ENCODE data around the gene OSBPL10.

The OSBPL10 gene

DNA sequence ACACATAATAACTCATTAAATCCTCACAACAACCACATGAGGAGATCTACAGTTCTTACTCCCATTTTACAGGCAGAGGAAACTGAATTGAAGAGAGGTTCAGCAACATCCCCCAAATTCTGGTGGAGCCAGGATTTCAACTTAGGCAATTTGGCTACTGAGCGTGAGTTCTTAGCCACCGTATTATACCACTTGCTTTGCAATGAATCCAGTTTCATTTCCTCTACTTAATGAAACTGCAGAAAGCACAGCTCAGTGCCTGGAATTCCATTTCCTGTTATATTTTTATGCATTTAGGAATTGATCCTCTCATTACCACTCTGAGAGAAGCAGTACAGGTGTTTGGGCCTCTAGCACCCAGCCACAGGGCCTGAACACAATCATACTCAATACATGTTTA lies 4.8 kb upstream of the OSBPL10 start:
- DNase-seq: no peak

DNA sequence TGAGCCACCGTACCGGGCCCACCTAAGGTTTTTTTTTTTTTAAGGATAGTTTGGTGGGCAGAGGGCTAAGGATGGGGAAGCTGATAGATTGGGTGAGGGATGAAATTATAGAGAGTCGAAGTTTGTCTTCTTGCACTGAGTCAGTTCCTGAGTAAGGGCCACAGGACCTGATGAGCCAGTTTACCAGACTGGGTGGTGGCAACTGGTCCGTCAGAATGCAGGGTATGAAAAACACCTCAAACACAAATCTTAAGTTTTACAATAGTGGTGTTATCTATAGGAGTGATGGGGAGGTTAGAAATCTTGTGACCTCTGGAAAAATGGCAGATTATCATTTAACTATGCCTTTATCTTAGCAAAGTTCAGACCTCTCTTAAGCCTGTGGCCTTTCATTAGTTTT lies 3.3 kb upstream of the OSBPL10 start:
- DNase-seq: no peak

DNA sequence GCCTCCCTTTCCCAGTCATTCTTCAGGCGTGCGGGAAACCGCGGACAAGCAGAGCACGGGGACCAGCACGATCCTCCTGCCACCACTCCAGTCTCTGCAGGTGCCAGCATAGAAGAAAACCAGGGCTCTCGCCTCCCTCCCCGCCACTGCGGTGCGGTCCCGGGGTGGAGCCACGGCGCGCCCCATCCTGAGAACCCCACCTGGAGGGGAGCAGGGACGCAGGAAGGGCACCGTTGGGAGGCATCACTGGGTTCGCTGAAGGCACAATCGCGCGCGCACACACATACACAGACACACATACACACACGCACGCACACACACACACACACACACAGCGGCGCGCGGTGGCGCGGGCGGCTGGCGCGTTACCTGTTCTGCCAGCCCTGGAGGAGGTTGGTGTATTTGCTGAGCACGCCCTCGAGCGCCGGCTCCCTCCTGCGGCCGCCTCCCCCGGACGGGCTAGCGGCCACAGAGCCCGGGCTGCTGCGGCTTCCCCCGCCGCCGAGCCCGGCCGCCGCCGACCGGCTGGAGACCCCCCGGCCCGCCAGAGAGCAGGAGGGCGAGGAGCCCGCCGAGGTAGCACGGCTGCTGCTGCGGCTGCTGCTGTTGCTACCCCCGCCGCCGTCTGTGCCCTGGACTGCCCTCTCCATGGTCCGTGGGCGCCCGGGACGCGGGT lies 394 bp downstream of the OSBPL10 start:
- peak; percentile 55 to 65 for DNase-seq

DNA sequence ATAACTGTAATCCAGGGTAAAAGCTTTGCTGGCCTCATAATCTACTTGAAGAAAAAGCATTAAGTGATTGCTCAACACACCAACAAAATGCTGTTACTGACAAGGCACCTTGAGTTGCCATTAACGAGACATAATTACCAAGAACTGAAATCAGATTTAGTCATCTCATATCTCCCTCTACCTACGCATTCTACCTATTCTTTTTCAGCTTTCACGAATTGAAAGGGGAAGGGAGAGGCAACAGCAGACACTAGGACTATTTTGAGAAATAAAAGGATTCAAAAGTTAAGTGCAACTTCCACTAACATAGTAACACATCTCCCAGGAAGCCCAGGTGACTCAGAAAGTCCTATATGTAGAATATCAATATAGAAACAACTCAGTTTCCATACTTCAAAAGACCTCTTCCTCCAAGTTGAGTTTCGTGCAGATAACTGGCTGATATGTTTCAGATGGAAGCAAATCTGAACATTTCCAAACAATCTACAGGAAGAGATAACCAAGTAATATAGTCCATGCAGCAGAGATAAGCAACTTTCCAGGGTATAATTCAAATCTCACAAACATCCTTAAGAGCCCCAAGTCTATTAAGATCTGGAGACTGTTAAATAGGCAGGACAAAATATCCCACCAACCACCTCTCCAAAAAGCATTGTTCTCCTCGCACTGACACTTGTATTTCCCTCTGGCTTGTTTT lies 1.9 kb downstream of the OSBPL10 start:
- DNase-seq: no peak

DNA sequence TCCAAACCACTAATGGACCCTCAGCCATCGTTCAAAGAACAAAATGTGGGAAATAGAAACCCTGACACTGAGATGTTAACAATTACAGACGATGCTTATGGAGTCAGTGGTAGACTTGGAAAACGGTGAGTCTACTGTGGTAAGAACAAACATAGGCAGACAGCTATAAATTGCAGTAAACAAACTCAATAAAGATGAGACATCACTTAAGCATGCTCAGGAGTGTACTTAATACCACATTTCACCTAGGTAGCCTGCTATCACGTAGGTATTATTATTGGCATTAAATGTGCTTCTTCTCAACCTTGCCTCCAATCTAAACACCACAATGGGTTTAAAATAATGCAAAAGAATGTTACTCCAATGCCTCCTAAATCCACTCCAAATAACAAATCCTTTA lies 2.5 kb downstream of the OSBPL10 start:
- DNase-seq: no peak

DNA sequence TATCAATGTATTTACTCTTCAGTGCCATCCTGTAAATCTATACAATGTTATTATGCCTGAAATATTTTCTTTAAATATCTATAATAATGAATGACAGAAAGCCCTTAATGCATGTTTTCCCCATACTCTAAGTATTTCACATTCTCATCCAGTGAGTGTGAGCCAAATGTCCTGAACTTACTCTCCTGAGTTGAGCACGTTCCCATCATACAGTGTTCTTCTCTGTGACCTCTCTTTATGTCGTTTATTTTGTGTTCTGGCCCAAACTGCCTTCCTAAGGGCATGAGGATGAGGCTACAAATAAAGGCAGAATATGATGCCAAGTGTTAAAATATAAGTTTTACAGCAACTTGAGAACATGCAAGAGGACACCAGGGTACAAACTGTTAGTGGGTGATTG lies 3.3 kb downstream of the OSBPL10 start:
- DNase-seq: no peak

DNA sequence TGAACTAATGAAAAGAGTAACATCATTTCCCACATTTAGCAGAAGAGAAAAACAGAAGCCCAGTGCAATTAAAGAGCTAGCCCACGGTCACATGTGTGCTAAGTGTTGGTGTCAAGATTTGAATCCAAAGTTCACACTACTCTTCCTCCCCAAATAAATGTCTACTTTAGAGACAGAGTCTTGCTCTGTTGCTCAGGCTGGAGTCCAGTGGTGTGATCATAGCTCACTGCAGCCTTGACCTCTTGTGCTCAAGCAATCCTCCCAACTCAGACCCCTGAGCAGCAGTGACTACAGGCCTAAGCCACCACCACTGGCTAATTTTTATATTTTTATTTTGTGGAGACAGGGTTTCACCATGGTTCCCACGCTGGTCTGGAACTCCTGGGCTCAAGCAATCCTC lies 4.8 kb downstream of the OSBPL10 start:
- DNase-seq: no peak

DNA sequence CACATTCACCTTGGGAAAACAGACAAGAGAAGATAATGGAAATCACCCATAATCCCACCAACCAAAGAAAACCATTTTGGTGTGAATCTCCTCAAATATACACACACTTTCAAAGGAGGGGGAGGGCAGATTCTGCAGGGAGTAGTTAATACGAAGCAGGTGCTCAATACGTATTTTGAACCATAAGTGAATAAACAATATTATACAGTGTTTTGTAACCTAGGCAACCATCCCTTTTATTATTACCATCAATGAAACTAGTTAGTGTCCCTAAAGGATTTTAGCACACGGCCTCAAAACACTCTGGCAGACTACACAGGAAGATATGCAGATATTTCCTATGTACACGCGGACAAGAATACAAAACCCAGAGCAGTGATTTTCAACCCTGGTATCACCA lies 6.1 kb downstream of the OSBPL10 start:
- no peak for DNase-seq

DNA sequence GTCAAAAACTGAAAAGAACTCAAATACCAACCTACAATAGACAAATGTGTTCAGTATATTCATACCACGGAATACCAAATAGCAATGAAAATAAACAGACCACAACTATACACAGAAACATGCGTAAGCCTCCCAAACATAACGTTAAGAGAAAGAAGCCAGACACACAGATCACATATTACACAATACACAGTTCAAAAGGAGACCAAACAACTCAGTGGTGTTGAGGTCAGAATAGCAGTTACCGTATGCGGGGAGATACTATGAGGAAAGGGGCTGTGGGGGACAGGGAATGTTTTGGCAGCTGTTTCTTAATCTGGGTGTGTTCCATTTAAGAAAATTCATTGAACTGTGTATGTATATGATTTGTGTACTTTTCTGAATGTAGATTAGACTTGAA lies 6.6 kb downstream of the OSBPL10 start:
- no peak for DNase-seq

DNA sequence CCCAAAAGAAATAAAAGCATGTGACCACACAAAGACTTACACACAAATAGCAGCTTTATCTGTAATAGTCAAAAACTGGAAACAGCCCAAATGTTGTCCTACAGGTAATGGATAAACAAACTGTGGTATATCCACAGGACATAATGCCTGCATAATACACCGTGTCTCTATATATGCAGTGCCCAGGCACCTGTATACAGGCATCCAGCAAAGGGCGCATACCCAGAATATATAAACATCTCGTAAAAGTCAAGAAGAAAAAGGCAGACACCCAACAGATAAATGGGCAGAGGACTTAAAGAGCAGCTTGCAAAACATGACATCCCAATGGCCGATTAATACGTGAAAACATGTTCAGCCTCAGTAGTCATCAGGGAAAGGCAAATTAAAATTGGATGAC lies 7.2 kb downstream of the OSBPL10 start:
- no peak for DNase-seq

DNA sequence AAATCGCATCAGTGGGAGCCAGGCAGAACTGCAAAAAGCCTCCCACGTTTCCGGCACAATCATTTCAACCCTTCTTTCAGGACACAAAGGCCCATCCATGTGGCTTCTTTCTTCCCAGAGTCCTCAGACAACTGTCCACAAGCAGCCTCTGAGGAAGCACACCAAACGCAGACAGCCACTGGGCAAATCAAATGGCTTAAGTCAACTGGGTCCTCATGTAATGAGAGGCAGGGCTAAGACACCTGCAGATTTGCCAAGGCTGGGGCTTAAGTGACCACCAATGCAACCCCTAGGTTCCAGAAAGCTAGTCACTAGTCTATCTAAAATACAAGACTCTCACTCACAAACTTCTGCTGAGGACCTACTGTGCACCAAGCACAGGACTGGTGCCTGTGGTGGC lies 8.0 kb downstream of the OSBPL10 start:
- DNase-seq: no peak

DNA sequence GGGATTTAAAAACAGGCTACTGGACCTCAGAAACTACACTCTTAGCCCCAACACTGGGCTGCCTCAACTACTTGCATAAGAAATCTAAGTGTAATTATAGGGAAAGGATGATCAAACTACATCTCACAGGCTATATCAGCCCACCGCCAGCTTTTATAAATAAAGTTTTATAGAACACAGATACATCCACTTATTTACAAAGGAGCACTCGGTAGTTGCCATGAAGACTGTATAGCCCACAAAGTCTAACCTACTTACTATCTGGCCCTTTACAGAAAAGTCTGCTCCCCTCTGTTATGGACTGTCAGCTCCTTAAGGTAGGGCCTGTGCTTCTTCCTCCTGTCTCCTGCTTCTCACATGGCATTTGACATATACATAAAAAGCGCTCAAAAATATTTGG lies 9.5 kb downstream of the OSBPL10 start:
- DNase-seq: no peak

DNA sequence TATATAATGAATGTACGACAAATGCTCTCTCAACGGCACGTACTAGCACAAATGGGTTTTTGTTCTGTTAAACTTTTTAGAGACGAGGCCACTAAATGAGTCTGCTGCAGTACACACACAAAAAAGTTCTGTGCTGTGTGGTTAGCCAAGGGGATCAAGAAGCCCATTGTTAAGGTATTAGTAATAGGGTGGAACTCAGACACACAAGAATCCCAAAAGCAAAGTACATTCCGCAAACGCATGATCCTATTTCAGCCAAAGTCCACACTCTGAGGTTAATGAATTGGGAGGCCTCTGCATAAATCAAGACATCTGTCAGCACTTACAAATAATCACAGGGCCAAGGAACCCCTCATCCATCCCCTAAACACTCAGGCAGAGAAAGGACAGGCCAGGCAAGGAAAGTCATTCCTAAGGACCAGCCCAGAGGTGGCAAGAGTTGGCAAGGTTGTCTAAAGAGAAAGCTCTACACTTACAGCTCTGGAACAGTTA lies 12.1 kb downstream of the OSBPL10 start:
- no peak for DNase-seq

DNA sequence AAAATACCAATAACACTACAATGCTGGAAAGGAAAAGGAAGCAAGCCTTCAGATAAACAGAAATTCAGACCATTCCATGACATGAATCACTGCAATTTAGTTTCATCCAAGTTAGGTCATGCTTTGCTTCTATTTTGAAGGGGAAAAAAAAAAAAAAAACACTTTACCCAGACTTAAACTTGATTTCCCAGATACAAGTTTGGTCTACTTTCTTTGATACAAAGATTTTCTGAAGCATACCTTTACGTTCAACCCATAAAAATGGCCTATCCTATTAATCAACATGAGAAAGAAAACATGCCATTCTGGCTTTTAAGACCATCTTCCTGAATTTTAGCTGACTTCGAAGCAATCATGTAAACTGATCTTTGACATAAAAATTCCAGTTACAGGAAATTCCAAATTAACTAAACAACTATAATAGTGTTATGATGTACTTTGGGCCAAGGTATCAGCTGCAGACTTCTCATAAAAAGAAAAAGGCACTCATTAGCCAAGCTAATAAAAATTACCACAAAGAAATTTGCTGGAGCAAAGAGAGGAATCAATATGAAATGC lies 12.6 kb downstream of the OSBPL10 start:
- no peak for DNase-seq

DNA sequence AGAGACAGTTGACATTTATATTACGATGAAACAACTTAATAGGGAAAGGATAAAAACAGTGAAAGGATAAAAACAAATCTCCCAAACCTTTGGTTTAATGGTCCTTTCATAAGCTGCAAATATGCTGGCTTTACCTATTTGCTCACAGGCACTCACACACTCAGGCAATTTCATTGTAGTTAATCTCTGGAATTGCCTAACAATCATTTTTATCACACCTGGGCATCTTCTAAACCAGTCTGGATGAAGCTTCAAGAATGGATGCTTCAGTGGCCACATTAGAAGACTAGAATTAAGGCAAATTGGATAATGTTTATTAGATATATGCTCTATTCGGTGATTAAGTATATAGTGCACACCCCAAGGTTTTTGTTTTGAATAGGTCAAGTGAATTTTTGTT lies 13.5 kb downstream of the OSBPL10 start:
- DNase-seq: no peak

DNA sequence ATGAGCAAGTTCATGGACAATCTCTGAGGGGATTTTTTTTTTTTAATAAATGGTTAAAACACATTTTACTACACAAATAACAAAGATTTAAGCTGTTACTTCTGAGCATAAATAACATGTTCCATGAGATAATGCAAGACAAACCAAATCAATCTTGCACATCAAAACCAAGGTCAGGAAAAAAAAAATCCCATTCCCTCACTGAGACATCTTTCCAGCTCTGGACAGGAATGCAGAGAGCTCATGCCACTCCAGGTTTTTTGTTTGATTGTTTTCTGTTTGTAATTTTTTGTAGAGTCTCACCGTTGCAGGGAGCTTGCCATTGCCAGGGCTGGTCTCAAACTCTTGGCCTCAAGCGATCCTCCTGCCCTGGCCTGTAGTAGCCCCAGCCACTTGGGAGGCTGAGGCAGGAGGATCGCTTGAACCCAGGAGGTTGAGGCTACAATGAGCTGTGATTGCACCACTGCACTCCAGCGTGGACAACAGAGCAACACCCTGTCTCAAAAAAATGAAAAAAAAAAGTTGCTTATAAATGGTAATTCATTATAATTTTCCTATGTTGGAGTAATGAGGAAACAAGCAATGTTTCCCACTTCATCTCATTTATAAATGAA lies 14.0 kb downstream of the OSBPL10 start:
- DNase-seq: no peak

DNA sequence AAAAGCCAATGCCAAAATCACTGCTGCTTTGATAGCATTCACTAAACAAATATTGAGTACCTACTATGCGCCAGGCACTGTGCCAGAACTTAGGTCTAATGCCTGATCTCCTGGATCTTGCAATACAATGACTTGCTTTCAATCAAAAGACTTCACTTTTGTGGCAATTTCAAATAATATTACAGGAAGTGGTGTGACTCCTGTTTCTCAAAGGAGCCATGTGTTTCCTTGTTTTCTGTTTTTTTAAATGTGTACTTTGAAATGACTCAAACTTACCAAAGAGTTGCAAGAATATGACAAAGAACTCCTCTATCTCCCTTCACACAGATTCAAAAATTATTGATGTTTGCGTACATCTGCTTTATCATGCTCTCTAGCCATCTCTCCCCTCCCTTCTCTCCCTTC lies 18.3 kb downstream of the OSBPL10 start:
- no peak for DNase-seq

DNA sequence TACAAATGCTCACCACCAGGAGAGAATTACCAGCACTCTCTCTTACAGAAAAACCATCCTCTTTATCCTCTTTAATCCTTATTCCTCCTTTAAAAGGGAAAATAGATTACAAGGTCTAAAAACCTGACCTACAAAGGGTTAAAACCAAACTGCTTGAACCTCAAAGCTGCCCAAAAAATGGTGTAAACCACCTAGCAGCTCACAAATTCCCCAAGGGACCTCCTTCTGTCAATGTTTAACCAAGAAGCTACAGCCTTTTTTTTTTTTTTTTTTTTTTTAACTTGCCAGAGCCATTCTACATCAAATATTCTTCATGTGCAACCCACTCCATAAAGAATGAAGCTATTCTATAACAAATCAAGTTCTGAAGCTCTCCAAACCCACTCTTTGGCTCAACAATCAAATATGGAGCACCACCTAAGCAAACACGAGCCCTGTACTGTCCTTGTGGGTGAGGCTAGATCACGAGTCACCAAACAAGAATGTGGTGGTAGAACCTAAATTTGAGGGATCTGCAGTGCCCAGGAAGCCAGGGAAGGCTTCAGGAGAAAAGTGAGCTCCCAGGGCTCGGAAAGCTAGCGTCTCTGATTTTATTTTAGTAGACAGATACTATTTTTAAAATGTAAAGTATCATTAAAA lies 20.1 kb downstream of the OSBPL10 start:
- no peak for DNase-seq

DNA sequence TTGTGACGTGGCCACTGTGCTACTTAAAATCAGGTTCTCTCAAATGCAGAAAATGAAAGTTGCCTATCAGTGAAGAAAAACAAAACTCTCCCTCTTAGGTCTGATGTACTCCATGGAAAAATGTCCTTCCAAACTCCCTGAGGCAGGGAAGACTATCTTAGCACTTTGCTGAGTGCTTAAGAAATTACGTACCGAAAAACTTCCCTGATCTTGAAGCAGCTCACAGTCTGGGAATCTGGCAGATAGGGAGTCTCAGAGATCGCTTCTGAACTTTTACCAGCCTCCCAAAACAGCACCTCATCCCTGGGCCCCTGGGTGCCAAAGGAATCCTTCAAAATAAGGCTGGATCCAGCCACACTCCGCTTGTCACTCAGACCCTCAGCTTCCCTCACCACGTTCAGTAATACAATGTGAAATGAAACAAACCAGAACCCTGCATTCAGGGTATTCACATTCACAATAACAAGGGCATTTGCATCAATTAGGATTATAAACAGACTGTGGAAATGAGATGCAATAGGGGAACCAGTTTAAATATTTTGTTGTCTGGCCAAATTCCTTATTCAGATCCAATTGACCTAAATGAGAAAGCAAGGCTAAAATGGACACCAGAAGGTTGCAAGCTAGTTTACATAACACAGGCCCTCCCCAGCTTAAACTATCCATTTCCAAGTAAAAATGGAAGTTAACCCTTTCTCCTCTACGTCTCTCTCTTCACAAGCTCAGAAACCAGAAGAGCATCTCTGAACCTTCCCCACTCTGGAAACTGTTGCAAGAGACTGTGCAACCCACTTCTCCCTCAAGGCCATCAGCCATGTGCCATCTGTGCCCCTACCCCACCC lies 20.9 kb downstream of the OSBPL10 start:
- no peak for DNase-seq

DNA sequence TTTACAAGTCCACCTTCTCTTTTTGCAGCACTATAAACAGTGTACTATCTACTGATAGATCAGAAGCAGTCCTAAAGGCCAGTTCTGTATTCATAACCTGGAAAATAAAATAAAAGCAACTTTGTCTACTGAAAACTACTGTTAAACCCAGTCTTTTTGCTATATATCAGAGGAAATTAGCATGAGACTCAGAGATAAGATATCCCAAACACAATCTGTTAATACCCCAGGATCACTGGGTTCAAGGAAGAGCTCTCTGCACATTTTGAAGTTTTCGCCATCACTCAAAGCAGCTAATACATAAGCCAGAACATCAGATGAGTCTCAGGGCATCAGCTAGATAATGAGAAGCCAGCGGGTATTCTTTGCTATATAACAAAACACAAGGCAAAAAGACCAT lies 21.8 kb downstream of the OSBPL10 start:
- DNase-seq: no peak

DNA sequence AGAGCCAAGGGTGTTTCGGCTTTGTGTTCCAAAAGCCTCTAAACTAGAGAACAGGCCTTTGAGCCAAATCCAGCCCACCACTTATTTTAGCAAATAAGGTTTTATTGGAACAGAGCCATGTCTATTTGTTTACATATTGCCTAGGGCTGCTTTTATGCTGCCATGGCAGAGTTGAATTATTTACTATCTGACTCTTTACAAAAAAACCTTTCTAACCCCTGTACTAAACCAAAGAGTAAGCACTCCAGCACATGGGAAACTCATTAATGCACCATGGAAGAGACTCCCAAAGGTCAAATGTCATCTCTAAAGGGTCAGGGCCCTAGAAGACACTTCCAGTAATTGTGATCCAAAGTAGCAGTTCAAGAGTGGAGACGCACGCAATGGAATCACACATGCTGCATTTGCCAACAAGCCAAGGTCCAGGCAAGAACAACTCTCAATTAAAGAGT lies 22.3 kb downstream of the OSBPL10 start:
- no peak for DNase-seq

DNA sequence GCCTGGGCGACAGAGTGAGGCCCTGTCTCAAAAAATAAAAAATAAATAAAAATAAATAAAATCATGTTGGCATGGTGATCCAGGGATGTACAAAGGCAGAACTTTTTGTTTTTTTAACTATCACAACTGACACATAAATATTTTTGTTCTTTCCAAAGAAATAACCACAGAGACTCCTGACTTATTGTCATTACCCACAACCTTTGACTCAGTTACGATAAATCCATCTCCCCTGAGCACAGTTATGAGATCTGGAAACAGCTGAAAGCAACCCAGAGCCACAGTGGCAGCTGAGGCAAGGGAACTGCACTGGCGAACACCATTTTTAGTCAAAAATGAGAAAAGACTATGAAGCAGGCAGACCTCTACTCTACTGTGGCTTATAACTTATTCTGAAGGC lies 24.0 kb downstream of the OSBPL10 start:
- no peak for DNase-seq

DNA sequence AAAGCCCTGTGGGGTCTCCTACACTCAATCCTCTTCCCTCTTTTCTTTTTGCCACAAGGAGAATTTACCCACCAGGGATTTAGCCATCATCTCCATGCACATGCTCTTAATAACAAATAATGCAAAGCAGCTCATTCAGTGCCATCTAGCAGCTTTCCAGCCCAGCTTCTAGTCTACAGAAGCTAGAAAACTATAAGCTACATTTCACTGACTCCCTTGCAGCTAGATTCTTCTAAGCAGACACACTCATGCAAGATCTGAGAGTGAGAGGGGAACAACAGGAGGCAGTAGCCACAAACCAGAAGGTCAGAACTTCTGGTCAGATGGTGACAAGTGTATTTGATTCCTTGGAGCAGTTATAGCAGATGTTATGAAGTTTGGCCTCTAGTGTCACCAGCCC lies 25.5 kb downstream of the OSBPL10 start:
- no peak for DNase-seq

Data from SHP77 (cell line).